ENCODE data around the gene EML4. TPM values are rescaled to one million over a fixed set of nuclear protein-coding genes. Genes with fewer than 3 reads are reported as not detected.

EML4 gene
- 15.0 and 31.1 TPM in 2 replicates for total RNA-seq

GRCh38 chr2:42169100-42169873, at the start of gene EML4:
TSS of gene EML4 (plus strand) at chr2:42169353. CDS start at chr2:42169612, 259 bp downstream.

GRCh38 chr2:42360890-42361727, 192.0 kb downstream of the EML4 start, which contains the start of gene COX7A2L:
TSS of gene COX7A2L (minus strand) at chr2:42361217. CDS start at chr2:42361161, 56 bp downstream.

Other genes starting within 250 kb of the EML4 start
- gene PKDCC, start 121.3 kb upstream of the EML4 start, total RNA-seq, result 4.4 and 6.3 TPM in 2 replicates
- 158 and 182 TPM in 2 replicates for gene COX7A2L, start 191.9 kb downstream of the EML4 start, total RNA-seq

All from dermis lymphatic vessel endothelial cell (primary cell).